DMS114 treated with DMSO at 0.1 percent for 48 hours (cell line): ENCODE data around the gene OSBP.
A peak's percentile ranks its signal among the peaks of the same experiment; 100 is the strongest.
"Not testable (repeated sequence)": the region's sequence is repeated elsewhere in the genome, so short reads cannot be mapped to it uniquely, and the experiment has no call there.

Source experiments
- DNase-seq: peaks from one replicate; lab custom pipeline; 2025; ENCODE audit not compliant: unreplicated experiment; lab: John Stamatoyannopoulos, UW

OSBP gene

GRCh38 chr11:59555601-59556114 is 59.9 kb downstream of the OSBP start:
- DNase-seq: no peak

DNA sequence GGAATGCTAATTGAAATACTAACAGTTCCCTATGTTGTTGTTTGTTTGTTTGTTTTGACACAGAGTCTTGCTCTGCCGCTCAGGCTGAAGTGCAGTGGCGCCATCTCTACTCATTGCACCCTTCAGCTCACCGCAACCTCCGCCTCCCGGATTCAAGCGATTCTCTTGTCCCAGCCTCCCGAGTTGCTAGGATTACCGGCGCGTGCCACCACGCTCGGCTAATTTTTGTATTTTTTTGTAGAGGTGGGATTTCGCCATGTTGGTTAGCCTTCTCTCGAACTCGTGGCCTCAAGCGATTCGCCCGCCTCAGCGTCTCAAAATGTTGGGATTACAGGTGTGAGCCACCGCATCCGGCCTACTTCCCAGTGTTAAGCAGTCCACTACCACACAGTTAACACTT is 62.3 kb downstream of the OSBP start:
- DNase-seq: no peak

DNA sequence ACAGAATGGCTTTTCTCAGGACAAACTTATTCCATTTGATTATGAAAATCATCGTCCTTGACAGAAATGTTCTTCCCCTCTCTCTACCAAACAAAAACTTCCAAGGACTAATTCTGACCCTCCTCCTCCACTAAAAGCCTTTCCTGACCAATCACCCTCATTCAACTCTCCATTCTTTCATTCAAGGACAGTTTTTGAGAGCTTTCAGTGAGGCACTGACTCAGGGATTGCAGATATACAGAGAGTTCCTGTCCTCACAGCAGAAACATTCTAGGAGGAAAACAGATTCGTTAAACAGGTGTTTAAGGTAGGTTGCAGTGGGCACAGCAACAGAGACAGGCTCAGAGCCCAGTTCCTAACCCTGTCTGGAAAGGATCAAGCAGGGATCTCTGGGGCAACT is 62.7 kb downstream of the OSBP start:
- DNase-seq: no peak

GRCh38 chr11:59551659-59552521 is 63.7 kb downstream of the OSBP start:
- DNase-seq: peak; percentile 40

DNA sequence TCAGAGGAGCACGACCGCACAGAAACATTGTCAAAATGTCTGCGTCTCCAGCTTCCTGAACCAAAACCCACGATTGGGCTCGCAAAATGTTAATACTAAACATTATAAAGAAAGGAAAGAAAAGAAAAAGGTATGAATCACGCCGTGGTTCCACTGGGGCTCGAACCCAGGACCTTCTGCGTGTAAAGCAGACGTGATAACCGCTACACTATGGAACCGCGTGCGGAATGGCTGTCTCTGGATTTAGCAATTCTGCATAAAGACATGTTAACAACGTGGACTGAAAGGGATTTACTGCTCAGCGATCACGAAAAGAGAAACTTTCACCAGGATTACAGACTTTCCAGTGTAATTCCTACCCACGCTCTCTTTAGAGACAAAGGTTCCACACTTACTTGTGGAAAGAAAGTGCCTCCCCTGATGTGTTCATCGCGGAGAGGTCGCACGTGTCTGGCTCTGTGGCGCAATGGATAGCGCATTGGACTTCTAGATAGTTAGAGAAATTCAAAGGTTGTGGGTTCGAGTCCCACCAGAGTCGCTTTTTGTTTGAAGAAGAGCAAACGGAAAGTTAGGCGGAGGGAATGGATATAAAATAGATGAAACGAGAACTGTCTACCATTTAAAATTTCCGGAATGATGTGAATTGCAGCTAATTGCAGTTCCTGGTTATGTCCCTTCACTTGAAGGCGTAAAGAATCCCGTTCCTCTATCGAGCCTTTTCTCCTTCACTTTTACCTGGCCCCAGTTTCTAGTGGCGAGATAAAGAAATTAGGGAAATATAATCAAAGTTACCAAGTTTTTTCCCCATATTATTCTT is 64.5 kb downstream of the OSBP start:
- DNase-seq: peak; percentile 77

DNA sequence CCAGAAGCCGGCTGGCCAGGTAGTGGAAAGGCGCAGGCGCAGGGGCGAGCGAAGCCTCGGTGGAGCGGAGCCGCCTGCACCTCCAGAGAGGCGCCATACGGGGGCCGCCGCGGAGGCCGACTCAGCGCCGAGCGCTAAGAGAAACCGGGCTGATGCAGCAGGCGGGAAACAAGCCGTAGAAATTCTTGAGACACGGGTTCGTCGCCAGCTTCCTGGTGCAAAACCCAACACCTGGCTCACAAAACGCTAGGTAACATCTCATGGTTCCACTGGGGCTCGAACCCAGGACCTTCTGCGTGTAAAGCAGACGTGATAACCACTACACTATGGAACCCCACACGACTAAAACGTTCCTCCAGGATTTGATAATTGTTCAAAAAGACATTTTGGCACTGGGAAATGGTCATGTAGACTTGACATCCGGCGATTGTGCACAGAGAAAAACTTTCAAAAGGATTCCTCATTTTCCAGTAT is 65.2 kb downstream of the OSBP start:
- peak; percentile 67 for DNase-seq

DNA sequence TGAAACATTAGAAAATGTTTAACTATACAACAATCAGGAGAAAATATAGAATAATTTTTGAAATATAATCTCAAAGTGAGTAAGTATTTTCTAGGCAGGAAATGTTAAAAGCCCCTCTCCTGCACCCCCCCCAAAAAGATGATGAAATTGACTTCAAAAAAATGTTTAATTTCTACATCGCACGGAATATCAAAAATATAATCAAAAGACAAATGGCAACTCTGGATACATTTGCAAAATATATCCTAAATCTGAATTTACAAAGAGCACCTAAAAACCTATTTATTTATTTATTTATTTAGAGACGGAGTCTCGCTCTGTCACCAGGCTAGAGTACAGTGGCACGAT is 67.3 kb downstream of the OSBP start:
- no peak for DNase-seq

GRCh38 chr11:59547605-59548308 is 67.8 kb downstream of the OSBP start:
- not testable (repeated sequence) for DNase-seq

- DNase-seq: no peak
Observed at GRCh38 chr11:59545179-59546020, 70.2 kb downstream of the OSBP start.

DNA sequence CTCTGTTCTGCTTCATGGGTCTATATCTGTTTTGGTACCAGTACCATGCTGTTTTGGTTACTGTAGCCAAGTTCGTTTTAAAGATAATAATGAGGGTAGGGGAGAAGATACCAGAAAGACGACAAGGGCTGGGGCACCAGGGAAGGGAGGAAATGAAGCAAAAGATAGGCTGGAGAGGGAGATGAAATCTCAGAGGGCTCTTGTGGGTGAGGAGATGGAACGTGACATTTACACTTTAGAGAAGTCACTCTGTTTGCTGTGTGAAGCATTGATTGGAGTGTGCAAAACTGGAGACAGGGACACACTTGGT is 70.8 kb downstream of the OSBP start:
- no peak for DNase-seq

- not testable (repeated sequence) for DNase-seq
Observed at GRCh38 chr11:59543713-59544112, 71.9 kb downstream of the OSBP start.

GRCh38 chr11:59542142-59542810 is 73.3 kb downstream of the OSBP start:
- no peak for DNase-seq

DNA sequence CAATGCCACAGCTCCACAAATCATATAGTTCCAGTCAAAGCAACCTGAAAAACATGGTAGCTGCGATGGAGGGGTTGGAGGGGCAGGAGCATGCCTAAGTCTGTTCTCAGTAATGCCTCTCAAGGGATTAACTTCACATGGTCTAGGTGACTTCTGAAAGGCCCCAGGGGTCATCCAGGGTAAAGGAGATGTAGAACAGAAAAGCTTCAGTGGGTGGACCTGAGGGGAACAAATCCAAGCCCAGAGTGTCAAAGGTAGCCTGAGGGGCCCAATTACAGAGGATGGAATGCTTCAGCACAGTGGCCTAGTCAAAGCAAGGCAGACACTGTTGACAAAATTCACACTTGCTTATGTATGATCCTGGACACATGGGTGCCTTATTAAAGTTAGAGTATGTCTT is 80.9 kb downstream of the OSBP start:
- DNase-seq: no peak

DNA sequence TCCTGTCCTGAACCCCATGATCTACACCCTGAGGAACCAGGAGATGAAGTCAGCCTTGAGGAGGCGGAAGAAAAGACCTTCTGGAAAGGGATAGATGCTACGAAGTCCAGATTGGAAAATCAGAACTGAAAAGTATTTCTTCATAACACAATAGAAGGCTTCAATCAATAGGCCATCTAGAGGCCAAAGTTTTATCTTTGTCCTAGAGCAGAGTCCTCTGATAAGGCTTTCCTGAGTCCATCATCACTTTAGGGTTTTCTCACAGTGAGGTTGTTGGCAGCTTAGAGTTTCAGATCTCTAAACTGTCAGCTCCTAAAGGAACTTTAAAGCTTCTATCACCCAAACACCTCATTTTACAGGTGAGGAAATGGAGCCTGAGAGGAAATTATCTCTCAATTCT is 83.0 kb downstream of the OSBP start:
- no peak for DNase-seq

GRCh38 chr11:59528711-59529110 is 86.9 kb downstream of the OSBP start:
- no peak for DNase-seq
